ENCODE measurements around the gene DARS1.

DNA sequence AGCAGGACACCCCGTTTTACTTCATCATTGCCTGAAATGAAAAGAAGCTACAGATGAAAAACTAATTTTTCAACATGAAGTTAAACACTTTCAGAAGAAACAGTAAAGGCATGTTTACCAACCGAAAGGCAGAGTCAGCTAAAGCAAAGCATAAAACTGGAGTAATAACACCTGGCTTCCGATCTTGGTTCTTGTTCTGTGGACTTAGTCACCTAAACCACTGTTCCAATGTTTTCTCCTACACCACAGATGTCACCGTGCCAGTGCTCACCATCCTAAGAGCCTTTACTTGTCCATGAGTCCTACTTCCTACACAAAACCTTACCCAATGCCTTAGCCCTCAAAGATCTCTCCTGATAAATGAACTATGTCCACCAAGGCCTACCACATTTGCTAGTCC, 122.7 kb downstream of the DARS1 start:
- TF ChIP-seq, protein P1, sequence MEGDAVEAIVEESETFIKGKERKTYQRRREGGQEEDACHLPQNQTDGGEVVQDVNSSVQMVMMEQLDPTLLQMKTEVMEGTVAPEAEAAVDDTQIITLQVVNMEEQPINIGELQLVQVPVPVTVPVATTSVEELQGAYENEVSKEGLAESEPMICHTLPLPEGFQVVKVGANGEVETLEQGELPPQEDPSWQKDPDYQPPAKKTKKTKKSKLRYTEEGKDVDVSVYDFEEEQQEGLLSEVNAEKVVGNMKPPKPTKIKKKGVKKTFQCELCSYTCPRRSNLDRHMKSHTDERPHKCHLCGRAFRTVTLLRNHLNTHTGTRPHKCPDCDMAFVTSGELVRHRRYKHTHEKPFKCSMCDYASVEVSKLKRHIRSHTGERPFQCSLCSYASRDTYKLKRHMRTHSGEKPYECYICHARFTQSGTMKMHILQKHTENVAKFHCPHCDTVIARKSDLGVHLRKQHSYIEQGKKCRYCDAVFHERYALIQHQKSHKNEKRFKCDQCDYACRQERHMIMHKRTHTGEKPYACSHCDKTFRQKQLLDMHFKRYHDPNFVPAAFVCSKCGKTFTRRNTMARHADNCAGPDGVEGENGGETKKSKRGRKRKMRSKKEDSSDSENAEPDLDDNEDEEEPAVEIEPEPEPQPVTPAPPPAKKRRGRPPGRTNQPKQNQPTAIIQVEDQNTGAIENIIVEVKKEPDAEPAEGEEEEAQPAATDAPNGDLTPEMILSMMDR (IDR thresholded peaks at IDR 0.05), result no peak
- TF ChIP-seq POLR2A (IDR thresholded peaks at IDR 0.05), result no peak
